CD4-positive, alpha-beta T cell treated with Interleukin-10 for 1 hour (primary cell): ENCODE results near the gene CADM1.

ENCODE experiments used
- DNase-seq: peaks from one replicate; pipeline ENCODE4 v3.0.0-alpha.2; 2020

Gene CADM1

DNA sequence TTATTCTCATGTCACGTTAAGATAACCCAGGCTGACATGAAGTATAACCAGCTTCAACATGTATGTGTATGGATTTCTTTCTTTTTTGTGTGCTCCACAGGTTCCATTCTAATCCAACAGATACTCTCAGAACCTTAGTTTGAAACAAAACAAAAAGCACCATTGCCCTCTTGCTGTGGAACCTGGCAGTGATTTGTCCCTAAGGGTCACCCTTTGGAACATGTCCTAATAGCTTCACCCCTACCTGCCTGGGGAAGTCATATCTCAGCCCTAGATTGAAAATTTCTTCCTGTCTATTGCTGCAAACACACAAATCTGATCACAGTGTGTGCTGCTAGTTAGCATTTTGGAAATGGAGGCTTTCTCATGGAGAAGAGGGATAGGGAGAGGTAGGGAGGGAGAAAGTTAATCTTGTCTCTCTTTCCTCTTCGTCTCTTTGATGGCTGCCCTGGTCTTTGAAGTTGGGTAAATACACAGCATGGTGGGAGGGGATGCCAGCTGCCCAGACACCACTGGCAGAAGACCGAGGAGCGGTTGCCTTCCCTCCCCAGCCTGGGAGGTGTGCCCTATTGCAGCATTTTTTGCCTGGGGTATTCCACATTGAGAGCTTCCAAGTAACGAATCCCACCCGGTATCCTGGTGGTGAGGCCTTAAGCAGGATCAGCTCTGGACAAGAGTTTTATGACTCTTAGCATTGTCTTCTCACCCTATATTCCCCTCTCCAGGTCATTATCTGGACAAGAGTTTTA is 11.6 kb upstream of the CADM1 start:
- no peak for DNase-seq

DNA sequence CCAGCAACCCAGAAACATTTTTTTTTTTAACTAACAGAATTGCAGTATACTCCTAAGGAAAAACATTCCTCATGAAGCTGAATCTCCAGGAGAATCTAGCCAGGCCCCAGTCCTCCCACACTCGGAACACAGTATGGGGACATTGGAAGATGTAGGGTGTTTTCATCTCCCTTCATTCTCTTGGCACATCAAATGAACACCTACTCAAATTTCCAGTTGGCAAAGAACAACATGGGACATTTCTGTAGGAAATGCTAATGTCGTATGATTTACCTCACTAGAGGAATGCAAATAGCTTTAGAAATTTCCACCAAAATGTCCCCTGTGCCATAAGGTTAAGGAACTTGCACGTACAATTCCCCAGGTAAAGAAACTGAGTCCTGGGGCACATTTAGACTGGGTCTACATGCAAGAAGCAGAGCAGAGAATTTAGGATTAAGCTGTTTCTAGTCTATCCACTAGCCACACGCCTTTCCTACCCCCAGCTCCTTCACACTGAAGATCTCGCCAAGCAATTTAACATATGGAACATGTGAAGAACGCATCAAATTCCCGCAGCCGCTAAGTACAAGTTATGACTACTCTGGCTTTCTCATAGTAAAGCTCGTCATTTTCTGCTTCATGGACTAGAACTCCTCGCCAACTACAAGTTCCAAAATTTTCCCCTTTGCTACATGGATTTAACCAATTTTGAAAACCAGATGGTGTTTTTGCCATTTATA is 2.9 kb upstream of the CADM1 start:
- DNase-seq, result no peak

DNA sequence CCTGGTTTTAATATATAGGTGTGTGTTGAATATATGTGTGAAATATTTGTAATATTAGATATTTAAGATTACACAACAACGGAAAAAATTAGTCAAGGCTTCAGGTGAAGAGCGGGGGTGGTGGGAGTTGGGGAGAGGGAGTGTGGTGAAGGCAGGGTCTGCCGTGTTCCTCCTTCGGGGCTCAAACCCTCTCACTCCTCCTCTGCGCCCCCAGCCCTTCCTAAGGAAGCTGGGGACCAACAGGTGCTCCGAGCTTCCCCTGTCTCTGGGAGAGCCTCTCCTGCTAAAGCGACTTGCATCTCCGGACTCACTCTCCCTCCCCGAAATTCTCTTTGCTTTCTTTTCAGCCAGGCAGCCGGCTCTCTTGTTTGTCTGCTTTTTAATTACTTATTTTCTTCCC is 960 bp upstream of the CADM1 start:
- no peak for DNase-seq

DNA sequence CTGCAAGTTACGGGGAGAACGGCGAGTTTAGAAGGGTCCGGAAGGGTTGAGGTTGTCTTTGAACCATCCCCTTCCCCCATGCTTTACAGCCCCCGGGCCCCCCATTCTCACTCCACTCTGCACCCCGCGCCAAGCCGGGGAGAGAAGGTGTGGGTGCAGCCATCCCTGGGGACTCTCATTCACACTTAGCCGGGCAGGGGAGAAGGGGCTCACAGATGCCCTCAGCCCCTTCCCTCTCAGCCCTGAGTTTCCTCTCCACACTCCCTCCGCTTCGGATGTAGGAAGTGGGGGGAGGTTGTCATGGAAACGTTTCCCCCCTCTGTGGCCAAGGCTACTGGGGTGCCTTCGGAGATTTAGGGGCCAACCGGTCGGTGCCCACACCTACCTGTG is 334 bp downstream of the CADM1 start:
- no peak for DNase-seq

DNA sequence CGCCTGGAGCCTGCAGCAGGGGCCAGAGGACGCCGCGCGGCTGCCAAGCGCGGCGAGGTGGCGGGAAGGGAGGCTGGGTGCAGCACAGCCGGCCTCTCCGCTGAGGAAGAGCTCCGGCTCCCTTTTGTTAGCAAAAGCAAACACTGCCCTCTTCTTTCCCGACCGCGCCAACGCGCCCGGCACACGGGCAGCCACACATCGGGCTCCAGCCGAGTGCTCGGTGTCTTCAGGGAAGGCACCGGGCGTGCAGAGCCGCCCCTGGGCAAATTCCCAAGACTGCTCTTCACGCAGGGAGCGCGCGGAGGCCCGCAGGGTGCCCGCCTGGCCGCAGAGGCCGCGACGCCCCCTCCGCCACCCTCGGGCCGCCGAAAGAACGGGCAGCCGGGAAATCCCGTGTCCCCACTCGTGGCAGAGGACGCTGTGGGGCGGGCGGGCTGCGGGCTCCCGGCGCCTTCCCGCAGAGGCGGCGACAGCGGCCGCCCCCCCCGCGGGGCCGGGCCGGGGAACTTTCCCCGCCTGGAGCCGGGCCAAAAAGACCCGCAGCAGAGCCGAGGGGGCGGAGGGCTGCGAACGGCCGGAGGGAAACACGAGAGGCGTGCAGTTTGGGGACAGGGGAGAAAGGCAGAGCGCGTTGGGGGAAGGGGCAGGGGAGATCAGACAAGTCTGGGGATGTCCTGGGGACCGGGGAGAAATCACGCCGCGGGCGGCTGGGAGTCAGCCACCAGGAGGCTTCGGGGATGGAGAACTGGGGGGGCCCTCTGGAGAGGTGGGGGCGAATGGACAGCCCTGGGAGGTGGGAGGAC is 931 bp downstream of the CADM1 start:
- DNase-seq, result peak; percentile 29

DNA sequence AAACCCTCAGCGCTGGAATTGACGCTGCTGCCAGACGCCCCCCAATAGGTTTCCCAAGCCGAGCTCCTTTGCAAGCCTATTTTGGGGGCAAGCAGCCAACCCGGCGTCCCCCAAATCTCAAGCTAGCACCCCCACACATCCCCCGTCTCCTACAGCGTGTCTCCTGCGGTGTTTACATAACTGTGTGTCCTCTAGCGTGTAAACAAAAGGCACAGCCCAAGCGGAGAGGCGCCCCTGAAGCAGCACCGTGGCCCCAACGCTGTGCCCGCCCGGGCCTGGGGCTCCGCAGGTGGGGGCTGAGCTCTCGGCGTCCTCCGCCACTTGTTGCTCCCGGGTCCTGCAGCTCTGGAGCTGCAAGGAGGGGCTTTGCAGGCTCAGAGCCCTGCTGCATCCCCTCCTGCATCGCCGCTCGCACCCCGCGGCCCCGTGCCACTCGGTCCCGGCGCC is 1.6 kb downstream of the CADM1 start:
- DNase-seq, result no peak

DNA sequence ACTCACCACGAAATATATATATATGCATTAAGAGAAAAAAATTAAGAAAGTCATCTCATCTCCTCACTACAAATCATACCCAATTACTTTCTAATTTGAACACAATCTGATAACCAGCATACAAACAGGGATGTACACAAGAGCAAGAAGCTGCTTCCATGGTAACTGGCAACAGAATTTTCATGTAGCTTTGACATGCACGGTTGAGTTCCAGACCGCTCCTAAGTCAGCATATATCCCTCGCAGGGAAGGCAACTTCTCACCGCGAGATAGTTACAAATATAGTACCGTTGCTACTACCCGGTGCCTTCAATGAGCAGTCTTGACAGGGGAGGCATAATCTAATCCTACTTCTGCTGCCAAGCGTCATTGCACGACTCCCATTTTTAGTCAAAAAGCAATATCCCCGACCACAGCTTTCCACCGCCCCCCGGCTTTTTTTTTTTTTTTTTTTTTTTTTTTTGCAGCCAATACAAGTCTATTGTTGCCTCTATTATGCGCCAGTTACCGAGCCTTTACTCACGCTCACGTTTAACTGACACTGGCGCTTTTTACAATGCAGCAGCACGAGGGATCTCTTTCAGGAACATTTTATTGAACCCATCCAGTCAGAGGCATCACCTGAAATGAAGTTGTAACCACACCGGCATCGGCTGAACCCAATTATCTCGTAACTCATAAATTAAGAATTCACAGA is 2.2 kb downstream of the CADM1 start:
- DNase-seq, result no peak

DNA sequence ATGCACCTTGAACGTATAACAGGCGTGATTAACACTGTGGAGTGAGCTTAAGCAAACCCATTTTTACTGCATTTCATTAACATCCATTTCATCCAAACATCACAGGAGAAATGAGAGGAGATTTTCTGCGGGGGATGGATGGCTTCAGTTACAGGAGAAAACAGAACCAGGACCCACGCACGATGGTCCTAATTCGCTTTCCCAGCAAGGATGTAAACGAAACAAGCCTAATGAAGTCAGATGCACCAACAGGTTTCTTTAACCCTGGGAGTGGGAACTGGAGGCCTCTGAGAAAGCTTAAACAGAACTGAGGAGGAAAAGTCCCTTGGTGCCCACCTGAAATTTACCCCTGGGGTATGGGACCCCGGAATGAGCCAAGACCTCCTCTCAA is 2.7 kb downstream of the CADM1 start:
- DNase-seq, result no peak

DNA sequence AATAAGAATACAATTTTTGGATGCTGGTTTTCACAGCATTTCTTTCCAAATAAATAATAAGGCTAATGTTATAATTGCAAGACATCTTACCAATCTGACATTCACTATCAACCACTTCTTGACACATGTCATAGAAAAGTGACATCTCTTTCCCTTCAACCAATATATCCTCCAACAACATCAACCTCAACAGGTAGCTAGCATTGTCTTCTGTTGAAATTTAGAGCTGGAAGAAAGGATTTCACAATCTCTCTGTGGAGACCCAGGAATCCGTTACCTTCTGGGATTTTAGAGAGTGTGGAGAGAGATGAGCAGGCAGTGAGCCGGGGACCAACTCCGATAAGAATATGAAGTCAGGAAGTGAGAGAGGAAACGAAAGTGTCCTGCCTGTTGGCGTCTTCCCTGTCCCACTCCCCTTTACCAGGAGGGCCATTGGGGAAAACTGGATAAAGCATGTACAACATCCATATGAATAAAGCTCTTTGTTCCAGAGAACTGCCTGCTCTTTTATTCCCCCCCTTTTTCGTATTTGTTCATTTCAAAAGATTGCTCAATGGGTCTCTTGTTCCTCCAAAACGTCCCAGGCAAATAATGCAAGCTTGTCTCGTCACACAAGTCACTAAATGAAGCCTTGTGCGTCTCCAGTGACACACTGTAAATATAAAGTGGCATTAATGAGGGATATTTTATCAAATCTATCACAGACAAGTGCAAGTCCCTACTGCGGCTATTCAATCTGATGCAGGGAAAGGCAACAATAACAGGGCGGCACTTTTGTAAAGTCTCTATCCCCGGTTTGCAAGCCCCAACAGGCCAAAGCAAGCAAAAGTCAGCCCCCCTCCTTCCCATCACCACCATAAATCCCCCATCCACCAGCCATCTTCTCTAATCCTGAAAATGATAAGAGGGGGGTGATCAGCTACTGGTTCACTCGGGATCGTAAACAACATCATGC is 3.4 kb downstream of the CADM1 start:
- DNase-seq, result no peak

DNA sequence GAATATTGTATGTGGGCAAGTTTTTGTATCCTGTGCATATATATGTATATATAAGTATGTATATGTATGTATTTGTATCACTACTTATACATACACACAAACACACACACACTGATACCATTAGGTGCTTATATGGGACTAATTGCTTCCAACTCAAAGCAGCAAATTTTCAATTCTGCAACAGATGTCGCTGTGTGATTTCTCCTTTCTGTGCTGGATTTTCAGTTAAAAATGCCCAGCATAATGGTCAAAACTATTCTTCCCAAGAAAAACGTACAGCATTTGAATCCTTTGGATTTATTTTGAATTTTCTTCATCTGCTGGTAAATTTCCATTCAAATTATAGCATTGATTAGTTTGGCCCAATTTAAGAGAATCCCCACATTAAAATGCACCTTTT is 4.3 kb downstream of the CADM1 start:
- DNase-seq, result no peak

DNA sequence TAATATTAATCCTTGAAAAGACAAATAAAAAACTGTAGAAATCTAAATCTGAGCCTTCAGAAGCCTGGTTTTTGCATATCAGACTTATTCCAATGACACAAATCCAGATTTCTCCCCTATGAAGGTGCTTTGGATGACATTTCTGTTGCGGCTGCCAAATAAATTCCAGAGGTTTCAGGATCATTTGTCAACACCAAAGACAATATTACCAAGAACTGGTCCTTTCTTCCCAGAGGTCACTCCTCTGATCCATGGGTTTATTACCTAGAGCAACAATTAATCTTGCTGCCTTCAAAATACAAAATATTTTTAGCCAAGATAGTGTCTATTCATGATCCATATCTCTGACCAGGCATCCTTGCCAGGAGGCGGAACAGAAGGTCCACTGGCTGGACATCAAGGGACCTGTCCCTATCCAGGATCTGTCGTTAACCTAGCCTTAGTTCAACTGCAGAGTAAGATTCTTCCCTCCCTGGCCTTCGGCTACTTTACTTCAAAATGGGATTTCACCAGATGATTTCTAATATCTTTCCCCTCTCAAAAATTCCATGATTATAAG is 4.9 kb downstream of the CADM1 start:
- no peak for DNase-seq

DNA sequence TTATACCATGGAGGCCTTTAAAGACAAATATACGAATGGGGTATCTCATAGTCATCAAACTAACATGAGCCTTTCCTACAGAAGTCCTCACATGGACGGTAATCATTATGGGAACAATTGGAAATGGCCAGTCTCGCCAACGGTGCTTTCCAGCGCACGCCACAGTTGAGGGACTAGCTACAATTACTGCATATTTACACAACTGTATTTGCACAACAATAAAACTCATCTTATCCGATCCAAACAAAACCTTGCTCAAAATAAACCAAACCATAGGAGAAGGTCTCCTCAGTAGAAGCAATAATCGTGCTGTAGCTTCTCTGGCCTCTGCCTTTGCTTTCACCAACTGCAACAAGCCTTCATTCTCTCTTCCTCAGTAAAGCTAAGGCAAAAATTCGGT is 5.9 kb downstream of the CADM1 start:
- no peak for DNase-seq

DNA sequence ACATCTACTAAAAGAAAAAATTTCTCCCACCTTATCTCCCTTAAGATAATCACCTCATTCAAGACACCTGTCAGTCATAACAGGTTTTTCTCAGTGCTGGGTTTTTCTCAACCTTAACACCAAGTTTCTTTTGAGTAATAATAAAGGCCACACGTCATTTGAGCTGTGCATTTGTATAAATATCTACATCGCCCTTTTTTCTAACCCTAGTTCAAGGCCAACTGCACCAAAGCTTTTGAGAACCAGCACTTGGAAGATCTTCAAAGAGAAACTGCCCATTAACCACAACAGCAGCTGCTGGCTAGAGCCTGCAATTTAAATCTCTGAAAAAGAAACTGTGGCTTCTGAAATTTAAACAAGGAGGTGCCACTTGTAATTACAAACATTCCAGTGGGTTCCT is 6.9 kb downstream of the CADM1 start:
- DNase-seq, result no peak

DNA sequence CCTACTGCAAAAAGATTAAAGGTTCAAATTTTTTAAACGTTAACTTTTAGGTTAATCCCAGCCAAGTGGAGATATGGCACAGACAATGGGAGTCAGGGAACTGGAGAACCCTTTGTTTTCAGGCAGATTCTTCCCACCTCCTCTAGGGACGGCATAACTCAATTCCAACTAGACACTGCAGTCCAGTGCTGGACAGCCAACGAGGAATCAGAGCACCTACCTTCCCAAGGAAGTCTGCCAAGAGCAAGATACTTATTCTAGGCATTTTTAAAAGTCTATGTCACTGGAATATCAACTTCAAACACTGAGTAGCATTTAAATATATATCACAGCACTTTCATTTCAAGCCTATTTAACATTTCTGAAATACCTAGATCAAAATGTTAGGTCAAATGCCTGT is 7.3 kb downstream of the CADM1 start:
- DNase-seq, result no peak

DNA sequence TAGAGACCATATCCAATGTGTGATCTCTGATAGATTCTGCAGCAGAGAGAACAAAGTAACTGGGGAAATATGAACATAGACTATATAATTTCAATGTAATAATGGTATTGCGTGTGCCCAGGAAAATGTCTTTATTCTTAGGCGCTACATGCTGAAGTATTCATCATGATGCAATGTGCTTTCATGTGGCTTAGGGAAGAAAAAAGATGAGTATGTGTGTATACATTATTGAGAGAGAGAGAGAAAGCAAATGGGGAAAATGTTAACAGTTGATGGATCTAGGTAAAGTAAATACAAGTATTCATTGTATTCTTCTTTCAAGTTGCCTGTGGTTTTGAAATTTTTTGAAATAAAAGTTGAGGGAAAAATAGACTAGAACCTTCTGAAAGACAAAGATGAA is 10.3 kb downstream of the CADM1 start:
- DNase-seq, result no peak

DNA sequence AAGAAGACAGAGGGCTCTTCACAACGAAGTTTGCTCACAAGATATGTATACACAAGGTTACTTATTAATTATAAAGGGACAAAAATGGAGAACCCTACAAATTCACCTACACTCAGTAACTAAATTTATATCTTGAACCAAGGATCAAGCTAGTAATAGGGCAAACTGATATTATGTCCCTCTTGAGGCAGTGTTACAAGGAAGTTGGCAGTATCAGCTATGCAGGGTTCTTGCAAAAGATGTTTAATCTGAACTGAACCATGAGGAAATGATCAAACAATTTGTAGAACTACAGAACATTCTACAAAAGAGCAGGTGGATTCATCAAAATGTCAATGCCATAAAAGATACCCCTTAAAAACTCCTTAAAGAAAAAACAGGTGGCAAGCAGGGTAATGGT is 10.7 kb downstream of the CADM1 start:
- DNase-seq, result no peak

DNA sequence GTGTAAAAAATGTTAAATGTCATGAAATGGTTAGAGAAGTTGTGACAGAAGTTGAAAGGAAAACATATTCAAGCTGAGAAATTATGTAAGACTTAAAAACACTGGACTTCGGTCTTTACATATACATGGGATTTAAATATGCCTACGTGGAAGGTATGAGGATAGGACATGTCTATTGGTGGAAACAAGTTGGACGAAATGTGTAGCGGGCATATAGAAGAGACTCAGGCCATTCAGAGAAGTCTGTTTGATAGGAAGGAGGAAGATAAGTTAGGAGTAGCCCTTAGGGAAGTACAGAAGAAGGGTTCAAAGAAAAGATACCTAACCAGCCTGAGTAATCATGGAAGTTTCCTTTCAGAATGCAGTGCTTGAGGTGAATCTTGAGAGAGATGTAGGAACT is 14.7 kb downstream of the CADM1 start:
- no peak for DNase-seq

DNA sequence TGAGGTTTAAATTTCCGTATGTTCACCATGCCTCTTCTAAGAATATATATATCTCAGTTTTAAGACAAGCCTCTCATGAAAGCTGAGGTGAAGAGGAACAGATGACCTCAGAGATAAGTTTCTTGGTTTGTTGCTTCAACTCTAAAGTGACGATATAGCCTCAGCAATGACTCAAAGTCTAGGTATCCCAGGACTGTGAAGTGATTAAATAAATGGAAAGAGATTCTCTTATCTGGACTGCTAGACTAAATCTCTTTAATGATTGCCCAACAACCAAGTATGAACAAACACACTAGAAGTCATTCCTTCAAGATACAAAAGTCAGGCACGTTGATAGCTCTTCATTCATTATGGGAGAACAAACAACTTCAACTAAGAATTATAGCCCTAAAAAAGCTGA is 15.3 kb downstream of the CADM1 start:
- DNase-seq, result no peak

DNA sequence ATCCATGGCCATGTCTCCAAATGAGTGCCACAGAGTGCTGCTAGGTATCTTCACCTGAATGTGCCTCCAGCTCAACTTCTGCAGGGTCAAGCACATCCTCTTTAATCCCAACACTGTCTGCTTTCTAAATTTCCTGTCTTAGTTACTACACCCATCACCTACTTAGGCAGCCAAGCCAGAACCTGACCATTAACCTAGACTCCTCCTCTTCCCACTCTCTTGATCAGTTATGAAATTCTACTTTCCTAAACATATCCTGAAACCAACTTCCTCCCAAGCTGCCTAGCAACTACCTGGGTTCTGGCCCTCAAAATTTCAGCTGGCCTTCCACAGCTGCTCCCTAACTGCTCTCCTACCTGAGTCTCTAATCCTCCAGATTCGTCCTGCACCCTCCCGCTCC is 22.7 kb downstream of the CADM1 start:
- DNase-seq, result no peak

DNA sequence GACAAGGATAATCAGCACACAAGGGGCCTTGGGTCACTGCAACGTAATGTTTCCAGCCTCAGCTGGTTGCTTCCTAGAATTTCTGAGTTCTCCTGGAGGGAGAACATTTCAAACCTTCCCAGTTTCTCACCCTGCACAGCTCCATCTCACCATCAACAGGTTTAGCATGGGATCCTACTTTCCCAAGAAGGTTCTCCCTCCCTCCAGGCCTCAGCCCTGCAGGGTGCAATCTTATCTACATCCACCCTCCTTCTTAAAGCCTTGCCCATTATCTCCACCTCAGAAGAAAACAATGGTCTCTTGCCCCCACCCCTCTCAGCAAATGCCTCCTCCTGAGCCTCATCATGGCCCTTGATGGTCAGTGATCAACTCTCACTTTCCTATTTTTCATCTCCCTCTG is 23.6 kb downstream of the CADM1 start:
- DNase-seq, result no peak

DNA sequence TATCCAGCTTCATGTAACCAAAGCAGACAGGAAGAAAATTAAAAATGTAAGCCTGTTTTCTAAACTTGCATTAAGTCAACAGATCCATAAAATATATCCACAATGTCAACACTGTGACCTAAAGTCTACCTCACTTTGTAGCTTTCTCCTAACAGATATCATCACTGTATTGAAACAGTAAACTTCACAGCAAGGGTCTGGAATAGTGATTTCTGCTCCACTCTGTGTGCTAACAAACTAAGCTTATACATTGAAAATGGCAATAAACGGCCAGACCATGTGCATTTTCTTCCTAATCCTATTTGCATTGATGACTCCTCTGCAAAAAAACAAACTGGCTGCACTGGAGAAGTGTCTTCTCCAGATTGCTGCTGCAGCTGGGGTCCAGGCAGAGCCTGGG is 26.8 kb downstream of the CADM1 start:
- DNase-seq, result no peak
